ENCODE results near the gene SH3BP5L.

SH3BP5L gene

DNA sequence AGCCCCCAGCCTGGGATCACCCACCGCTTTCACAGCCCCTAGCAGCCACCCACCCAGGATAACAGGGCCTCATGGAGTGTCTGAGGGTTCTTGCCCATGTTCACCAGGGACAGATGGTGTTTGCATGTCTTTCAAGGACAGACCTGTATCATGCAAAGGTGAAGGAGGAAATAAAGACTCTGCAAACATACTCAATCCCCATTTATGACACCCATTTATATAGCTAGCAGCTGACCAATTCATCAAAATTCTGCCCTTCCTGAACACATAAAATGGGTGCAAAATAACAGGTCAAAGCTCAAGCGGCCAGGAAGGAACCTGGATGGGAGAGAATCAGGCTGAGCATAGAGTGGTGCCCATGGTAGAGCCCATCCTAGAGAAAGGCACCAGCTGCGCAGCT is 37.4 kb downstream of the SH3BP5L start:
- H3K4me3 ChIP-seq (ENCODE audit: low read length), result no peak overlapping the region
- DNase-seq (ENCODE audit: low read depth), result no peak
- no peak for TF ChIP-seq CTCF (conservative IDR thresholded peaks at IDR 0.05; ENCODE audit: low read depth, low read length)

DNA sequence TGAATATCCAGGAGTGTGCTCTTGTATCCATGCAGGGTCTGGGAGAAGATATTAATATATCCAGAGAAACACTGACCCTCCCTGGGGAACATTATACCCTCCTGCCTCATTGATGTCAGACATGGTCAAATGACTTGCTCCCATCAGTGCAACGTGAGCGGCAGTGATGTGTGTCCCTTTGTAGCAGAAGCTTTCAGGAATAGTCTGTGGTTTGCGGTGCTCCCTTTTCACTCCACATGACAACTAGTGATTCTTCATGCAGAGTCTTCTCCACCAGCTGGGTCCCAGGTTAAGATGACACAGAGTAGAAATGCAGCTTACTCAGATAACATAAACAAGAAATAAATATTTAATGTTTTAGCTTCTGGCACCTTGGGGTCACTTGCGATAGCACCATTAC is 38.3 kb downstream of the SH3BP5L start:
- TF ChIP-seq CTCF (conservative IDR thresholded peaks at IDR 0.05; ENCODE audit: low read depth, low read length), result no peak
- DNase-seq (ENCODE audit: low read depth), result no peak
- no peak overlapping the region for H3K4me3 ChIP-seq (ENCODE audit: low read length)

DNA sequence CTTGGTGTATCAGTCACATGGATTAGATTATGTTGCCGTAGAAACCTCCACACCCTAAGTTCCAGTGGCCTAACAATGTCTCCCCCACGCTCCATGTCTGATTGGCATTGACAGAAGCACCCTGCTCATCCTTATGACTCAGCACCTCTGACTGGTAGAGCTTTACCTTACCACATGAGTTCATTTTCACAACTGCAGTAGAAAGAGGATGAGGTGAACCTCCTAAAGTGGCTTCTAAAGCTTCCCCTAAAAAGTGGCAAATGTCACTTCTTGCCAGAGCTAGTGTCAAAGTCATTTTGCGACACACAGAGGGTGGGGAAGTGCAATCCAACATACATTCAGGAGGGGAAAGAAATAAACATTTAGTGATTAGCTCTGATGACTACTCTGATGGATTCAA is 39.6 kb downstream of the SH3BP5L start:
- DNase-seq (ENCODE audit: low read depth), result no peak
- no peak overlapping the region for H3K4me3 ChIP-seq (ENCODE audit: low read length)
- TF ChIP-seq CTCF (conservative IDR thresholded peaks at IDR 0.05; ENCODE audit: low read depth, low read length), result no peak

GRCh38 chr1:248783367-248783766 is 42.3 kb downstream of the SH3BP5L start:
- no peak for DNase-seq (ENCODE audit: low read depth)
- H3K4me3 ChIP-seq (ENCODE audit: low read length), result no peak overlapping the region
- TF ChIP-seq CTCF (conservative IDR thresholded peaks at IDR 0.05; ENCODE audit: low read depth, low read length), result no peak

GRCh38 chr1:248782416-248783141 is 43.1 kb downstream of the SH3BP5L start:
- H3K4me3 ChIP-seq (ENCODE audit: low read length), result no peak overlapping the region
- no peak for DNase-seq (ENCODE audit: low read depth)
- no peak for TF ChIP-seq CTCF (conservative IDR thresholded peaks at IDR 0.05; ENCODE audit: low read depth, low read length)

DNA sequence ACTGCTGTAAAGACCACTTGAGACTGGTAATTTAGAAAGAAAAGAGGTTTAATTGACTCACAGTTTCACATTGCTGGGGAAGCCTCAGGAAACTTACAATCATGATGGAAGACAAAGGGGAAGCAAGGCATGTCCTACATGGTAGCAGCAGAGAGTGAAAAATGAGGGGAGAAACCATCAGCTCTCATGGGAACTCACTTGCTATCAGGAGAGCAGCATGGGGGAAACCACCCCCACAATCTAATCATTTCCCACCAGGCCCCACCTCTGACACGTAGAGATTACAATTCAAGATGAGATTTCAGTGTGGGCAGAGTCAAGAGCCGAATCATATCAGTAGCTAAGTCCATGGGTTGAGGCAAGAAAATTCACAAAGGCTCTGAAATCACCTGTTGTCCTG is 46.4 kb downstream of the SH3BP5L start:
- no peak overlapping the region for H3K4me3 ChIP-seq (ENCODE audit: low read length)
- no peak for TF ChIP-seq CTCF (conservative IDR thresholded peaks at IDR 0.05; ENCODE audit: low read depth, low read length)
- DNase-seq (ENCODE audit: low read depth), result no peak

DNA sequence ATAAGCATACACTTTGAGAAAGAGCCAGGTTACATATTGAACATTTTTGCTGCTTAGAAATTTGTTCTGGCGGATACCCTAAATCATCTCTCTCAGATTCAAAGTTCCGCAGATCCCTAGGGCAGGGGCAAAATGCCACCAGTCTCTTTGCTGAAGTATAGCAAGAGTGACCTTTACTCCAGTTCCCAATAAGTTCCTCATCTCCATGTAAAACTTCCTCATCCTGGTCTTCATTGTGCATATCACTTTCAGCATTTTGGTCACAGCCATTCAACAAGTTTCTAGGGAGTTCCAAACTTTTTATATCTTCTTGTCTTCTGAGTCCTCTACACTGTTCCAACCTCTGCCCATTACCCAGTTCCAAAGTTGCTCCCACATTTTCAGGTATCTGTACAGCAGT is 46.8 kb downstream of the SH3BP5L start:
- no peak for DNase-seq (ENCODE audit: low read depth)
- TF ChIP-seq CTCF (conservative IDR thresholded peaks at IDR 0.05; ENCODE audit: low read depth, low read length), result no peak
- H3K4me3 ChIP-seq (ENCODE audit: low read length), result no peak overlapping the region
